ENCODE measurements around the gene SLC12A7. TPM values are rescaled to one million over a fixed set of nuclear protein-coding genes. Genes with fewer than 3 reads are reported as not detected.

Gene SLC12A7
- total and polyA plus RNA-seq, 3 donors from 2014 or later: 73.2 to 212 (median 168) TPM

DNA sequence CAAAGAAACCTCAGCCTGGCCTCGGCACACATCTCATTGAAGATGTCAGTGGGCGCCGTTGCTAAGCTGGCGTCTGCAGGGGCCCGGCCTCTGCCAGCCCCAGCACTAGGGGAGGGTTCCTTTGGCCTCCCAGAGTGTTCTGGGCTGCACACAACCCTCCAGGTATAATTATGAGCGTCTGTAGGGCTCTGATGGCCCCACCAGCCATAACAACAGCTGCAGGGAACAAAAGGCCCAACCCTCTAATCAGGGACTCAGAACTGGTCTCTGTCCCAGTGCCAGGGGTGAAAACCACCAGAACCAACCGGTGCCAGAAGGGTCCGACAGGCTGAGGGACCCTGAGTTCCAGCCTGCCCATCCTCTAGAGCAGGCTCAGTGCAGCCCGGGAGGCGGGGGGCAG, 39.5 kb upstream of the SLC12A7 start:
- peaks cover 9% of the 10 kb centered on the region for H3K4me1 ChIP-seq
- H3K27me3 ChIP-seq: no peaks in the 10 kb centered on the region
- no peak for DNase-seq
- H3K27ac ChIP-seq: no peak overlapping the region
- no peak overlapping the region for H3K4me3 ChIP-seq
- no peak for TF ChIP-seq POLR2A (IDR thresholded peaks at IDR 0.05)
- no peak for TF ChIP-seq CTCF (IDR thresholded peaks at IDR 0.05)
- no peaks in the 10 kb centered on the region for H3K9me3 ChIP-seq
- WGBS, 2 donors: 46 to 62% methylated on average over 4 to 10 of the region's 10 CpGs
- intact Hi-C loops (cut with DNase I; ENCODE audit: low total_unique reads): no loop called here
- H3K36me3 ChIP-seq (ENCODE audit: low read depth, missing control alignments): no peaks in the 10 kb centered on the region

- no peaks in the 10 kb centered on the region for H3K27me3 ChIP-seq
- H3K9me3 ChIP-seq: no peaks in the 10 kb centered on the region
- no peak overlapping the region for H3K27ac ChIP-seq
- peaks cover 7% of the 10 kb centered on the region for H3K4me1 ChIP-seq
- intact Hi-C loops (cut with DNase I; ENCODE audit: low total_unique reads): no loop called here
- no peak for DNase-seq
- no peak for TF ChIP-seq POLR2A (IDR thresholded peaks at IDR 0.05)
- TF ChIP-seq CTCF (IDR thresholded peaks at IDR 0.05): no peak
- WGBS, 2 donors: 20 to 61% methylated on average over 1 to 10 of the region's 10 CpGs
- H3K4me3 ChIP-seq: no peak overlapping the region
- H3K36me3 ChIP-seq (ENCODE audit: low read depth, missing control alignments): no peaks in the 10 kb centered on the region
Measured at GRCh38 chr5:1150866-1151265, 39.0 kb upstream of the SLC12A7 start.

GRCh38 chr5:1144638-1145396, 33.0 kb upstream of the SLC12A7 start:
- WGBS, 2 donors: 89 to 94% methylated on average over 16 to 25 of the region's 25 CpGs
- no peak for TF ChIP-seq POLR2A (IDR thresholded peaks at IDR 0.05)
- TF ChIP-seq CTCF (IDR thresholded peaks at IDR 0.05): no peak
- H3K4me3 ChIP-seq: no peak overlapping the region
- no peaks in the 10 kb centered on the region for H3K27me3 ChIP-seq
- H3K9me3 ChIP-seq: no peaks in the 10 kb centered on the region
- H3K27ac ChIP-seq: no peak overlapping the region
- intact Hi-C loops (cut with DNase I; ENCODE audit: low total_unique reads): no loop called here
- H3K4me1 ChIP-seq: peaks cover 29% of the 10 kb centered on the region
- no peak for DNase-seq
- no peaks in the 10 kb centered on the region for H3K36me3 ChIP-seq (ENCODE audit: low read depth, missing control alignments)

DNA sequence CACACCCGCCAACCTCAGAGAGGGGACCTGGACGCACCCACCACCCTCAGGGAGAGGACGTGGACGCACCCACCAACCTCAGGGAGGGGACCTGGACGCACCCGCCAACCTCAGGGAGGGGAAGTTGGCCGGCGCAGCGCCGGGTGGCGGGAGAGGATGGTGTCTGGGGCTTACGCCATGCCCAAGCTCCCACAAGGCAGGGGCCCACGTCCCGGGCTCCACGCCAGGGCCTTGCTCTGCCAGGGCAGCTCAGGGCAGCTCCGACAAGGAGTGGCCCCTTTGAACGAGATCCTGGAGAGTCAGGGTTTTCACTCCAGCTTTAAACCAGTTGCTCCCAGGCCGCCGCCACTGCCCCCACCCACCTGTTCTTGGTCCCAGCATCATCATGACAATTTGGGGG, 32.2 kb upstream of the SLC12A7 start:
- Histone ChIP-seq H3K4me1 (peaks cover 30% of the 10 kb centered on the region), H3K36me3 (ENCODE audit: low read depth, missing control alignments) (no peaks in the 10 kb centered on the region), H3K9me3 (no peaks in the 10 kb centered on the region), H3K27ac (no peak overlapping the region), H3K27me3 (no peaks in the 10 kb centered on the region), H3K4me3 (no peak overlapping the region)
- WGBS, 2 donors: 70 to 78% methylated on average over 10 to 19 of the region's 19 CpGs
- DNase-seq: peak; percentile 68
- intact Hi-C loops (cut with DNase I; ENCODE audit: low total_unique reads): no loop called here
- no peak for TF ChIP-seq POLR2A (IDR thresholded peaks at IDR 0.05)
- TF ChIP-seq CTCF (IDR thresholded peaks at IDR 0.05): no peak

GRCh38 chr5:1143670-1143951, 31.7 kb upstream of the SLC12A7 start:
- no peak for TF ChIP-seq CTCF (IDR thresholded peaks at IDR 0.05)
- TF ChIP-seq POLR2A (IDR thresholded peaks at IDR 0.05): no peak
- 75 to 81% methylated on average over 3 to 6 of the region's 7 CpGs for WGBS, 2 donors
- intact Hi-C loops (cut with DNase I; ENCODE audit: low total_unique reads): no loop called here
- Histone ChIP-seq H3K9me3 (no peaks in the 10 kb centered on the region), H3K4me1 (peaks cover 30% of the 10 kb centered on the region), H3K36me3 (ENCODE audit: low read depth, missing control alignments) (no peaks in the 10 kb centered on the region), H3K27ac (peak overlapping the region in 1 of 2 donors; percentile 44), H3K27me3 (no peaks in the 10 kb centered on the region), H3K4me3 (no peak overlapping the region)
- DNase-seq: no peak

Measured in testis (tissue), 3 donors.